Thoracic aorta (tissue), 2 donors: ENCODE measurements around the gene DENND5B. TPM values are rescaled to one million over a fixed set of nuclear protein-coding genes. Genes with fewer than 3 reads are reported as not detected.
A peak's percentile ranks its signal among the peaks of the same experiment; 100 is the strongest.
"Not testable (repeated sequence)": the region's sequence is repeated elsewhere in the genome, so short reads cannot be mapped to it uniquely, and the experiment has no call there.

Experiments used
- ATAC-seq: fragments of 150-250 bp; one replicate; pipeline ENCODE4 v1.8.0; 2017; ENCODE audit warnings: low read depth; ENCODE audit not compliant: insufficient number of reproducible peaks, low FRiP score
- DNase-seq: peaks from one replicate; pipeline ENCODE4 v3.0.0-alpha.2; 2020; ENCODE audit warnings: low spot score
- H3K27ac ChIP-seq, 2 donors: fragments of 200-600 bp; sonication (generic); 1 replicate in 1 of 2; 2 replicates in 1 of 2; pipeline ENCODE4 v1.5.1; 2016; ENCODE audit warnings: mild to moderate bottlenecking in 2 of 2, moderate library complexity in 2 of 2
- H3K27me3 ChIP-seq: fragments of 200-600 bp; sonication (generic); replicated peaks from 2 replicates; pipeline ENCODE4 v1.6.0; 2016; ENCODE audit warnings: mild to moderate bottlenecking; ENCODE audit not compliant: insufficient read depth
- H3K36me3 ChIP-seq: fragments of 200-600 bp; sonication (generic); one replicate; pipeline ENCODE4 v1.5.1; 2016
- H3K4me1 ChIP-seq, 2 donors: fragments of 200-600 bp; sonication (generic); 1 replicate in 1 of 2; 2 replicates in 1 of 2; pipeline versions ENCODE4 v1.5.1 to v1.6.0; 2016; ENCODE audit warnings: low read depth in 2 of 2, mild to moderate bottlenecking in 1 of 2; ENCODE audit not compliant: control insufficient read depth in 1 of 2
- H3K4me3 ChIP-seq: fragments of 200-600 bp; sonication (generic); 2 replicates; pipeline ENCODE4 v1.5.1; 2016; ENCODE audit warnings: mild to moderate bottlenecking
- H3K9me3 ChIP-seq: fragments of 200-600 bp; sonication (generic); 2 replicates; pipeline ENCODE4 v1.5.1; 2016
- total RNA-seq, 2 donors: library from RNA; depleted of rRNA; stranded (reverse); fragments of >200 nt; gene quantifications; one replicate each; pipeline versions ENCODE4 v1.1.0 to v1.2.3, GENCODE V29; 2016
- TF ChIP-seq, protein P1 (sequence below): fragments of 200-600 bp; sonication (generic); IDR thresholded peaks from one replicate; pipeline ENCODE4 v1.5.1; 2019; ENCODE audit warnings: antibody characterized with exemption

Gene DENND5B
- total RNA-seq, 2 donors from 2014 or later, result 28.6 to 43.9 TPM

DNA sequence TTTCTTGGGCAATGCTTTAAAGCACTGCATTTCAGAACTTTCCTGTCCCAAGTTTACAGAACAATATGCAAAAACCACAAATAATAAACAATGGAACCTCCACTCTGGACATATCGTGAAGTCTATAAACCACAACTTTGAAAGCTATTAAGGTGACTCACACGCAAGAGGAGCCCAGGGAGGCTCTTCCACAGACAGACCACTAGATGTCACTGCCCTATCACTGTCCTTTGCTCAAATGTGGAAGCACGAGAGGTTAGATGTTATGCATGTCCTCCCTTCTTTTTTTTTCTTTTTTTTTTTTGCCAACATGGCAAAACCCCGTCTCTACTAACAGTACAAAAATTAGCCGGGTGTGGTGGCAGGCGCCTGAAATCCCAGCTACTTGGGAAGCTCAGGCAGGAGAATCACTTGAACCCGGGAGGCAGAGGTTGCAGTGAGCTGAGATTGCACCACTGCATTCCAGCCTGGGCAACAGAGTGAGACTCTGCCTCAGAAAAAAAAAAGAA lies 187.8 kb downstream of the DENND5B start:
- not testable (repeated sequence) for H3K36me3 ChIP-seq, DNase-seq, H3K27ac ChIP-seq, H3K4me3 ChIP-seq, H3K4me1 ChIP-seq, H3K9me3 ChIP-seq, H3K27me3 ChIP-seq
- ATAC-seq, result peak; percentile 96
- TF ChIP-seq, protein P1, sequence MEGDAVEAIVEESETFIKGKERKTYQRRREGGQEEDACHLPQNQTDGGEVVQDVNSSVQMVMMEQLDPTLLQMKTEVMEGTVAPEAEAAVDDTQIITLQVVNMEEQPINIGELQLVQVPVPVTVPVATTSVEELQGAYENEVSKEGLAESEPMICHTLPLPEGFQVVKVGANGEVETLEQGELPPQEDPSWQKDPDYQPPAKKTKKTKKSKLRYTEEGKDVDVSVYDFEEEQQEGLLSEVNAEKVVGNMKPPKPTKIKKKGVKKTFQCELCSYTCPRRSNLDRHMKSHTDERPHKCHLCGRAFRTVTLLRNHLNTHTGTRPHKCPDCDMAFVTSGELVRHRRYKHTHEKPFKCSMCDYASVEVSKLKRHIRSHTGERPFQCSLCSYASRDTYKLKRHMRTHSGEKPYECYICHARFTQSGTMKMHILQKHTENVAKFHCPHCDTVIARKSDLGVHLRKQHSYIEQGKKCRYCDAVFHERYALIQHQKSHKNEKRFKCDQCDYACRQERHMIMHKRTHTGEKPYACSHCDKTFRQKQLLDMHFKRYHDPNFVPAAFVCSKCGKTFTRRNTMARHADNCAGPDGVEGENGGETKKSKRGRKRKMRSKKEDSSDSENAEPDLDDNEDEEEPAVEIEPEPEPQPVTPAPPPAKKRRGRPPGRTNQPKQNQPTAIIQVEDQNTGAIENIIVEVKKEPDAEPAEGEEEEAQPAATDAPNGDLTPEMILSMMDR, result peak; percentile 79

GRCh38 chr12:31393004-31393550 lies 197.9 kb downstream of the DENND5B start:
- DNase-seq (no peak), ATAC-seq (no peak)
- no peak overlapping the region for H3K4me3 ChIP-seq
- H3K27me3 ChIP-seq, result no peaks in the 10 kb centered on the region
- H3K27ac ChIP-seq, result no peak overlapping the region
- H3K9me3 ChIP-seq, result no peaks in the 10 kb centered on the region
- TF ChIP-seq, protein P1, result no peak
- H3K4me1 ChIP-seq, result no peaks in the 10 kb centered on the region
- peaks cover 8% of the 10 kb centered on the region for H3K36me3 ChIP-seq

DNA sequence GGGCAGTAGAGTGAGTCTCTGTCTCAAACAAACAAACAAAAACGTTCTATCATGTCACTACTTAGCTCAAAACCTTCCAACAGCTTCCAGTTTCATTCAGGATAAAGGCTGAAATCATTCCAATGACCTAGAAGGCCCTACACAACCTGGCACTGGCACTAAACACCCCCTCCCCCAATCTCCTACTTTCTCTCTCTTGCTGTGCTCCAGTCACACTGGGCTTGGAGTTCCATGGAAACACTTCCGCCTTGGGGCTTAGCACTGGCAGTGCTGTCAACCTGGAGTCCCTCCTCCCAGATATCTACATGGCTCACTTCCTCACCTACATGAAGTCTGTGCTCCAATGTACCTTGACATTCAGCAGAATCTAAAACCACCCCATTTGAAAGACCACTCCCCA lies 199.9 kb downstream of the DENND5B start:
- no peaks in the 10 kb centered on the region for H3K4me1 ChIP-seq
- H3K9me3 ChIP-seq, result no peaks in the 10 kb centered on the region
- H3K27ac ChIP-seq, result no peak overlapping the region
- no peaks in the 10 kb centered on the region for H3K27me3 ChIP-seq
- TF ChIP-seq, protein P1, result no peak
- H3K36me3 ChIP-seq, result peaks cover 10% of the 10 kb centered on the region
- no peak overlapping the region for H3K4me3 ChIP-seq
- ATAC-seq (no peak), DNase-seq (no peak)

- no peak overlapping the region for H3K27ac ChIP-seq
- DNase-seq (no peak), ATAC-seq (no peak)
- H3K27me3 ChIP-seq, result no peaks in the 10 kb centered on the region
- no peak overlapping the region for H3K4me3 ChIP-seq
- no peaks in the 10 kb centered on the region for H3K9me3 ChIP-seq
- TF ChIP-seq, protein P1, result no peak
- H3K4me1 ChIP-seq, result no peaks in the 10 kb centered on the region
- H3K36me3 ChIP-seq, result peaks cover 19% of the 10 kb centered on the region
These were observed 202.2 kb downstream of the DENND5B start for GRCh38 chr12:31388713-31389112.

DNA sequence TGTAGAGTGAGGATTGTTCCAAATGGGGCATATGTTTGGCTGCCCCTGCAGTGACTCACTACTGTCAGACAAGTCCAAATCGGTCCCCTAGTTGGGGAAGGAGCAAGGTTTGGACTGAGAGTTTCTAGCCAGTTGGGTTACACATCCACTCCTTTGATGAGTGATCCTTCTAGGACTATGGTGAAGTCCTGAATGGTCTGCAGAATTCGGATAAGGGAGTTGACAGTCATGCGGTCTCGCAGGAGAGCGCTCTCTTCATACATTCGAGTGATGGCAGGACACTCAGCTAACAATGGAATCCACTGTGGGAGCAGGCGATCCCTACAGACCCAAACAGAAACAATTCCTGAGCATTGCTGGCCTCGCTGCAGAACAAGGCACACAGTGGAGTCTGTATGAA lies 203.5 kb downstream of the DENND5B start:
- TF ChIP-seq, protein P1, result no peak
- DNase-seq, result no peak
- Histone ChIP-seq H3K27ac (no peak overlapping the region), H3K27me3 (no peaks in the 10 kb centered on the region), H3K4me1 (no peaks in the 10 kb centered on the region), H3K4me3 (no peak overlapping the region), H3K9me3 (no peaks in the 10 kb centered on the region), H3K36me3 (peaks cover 19% of the 10 kb centered on the region)
- no peak for ATAC-seq
